Measurements from ENCODE around the gene BCL7C. TPM values are rescaled to one million over a fixed set of nuclear protein-coding genes. Genes with fewer than 3 reads are reported as not detected.

BCL7C gene
- total and polyA plus RNA-seq, 2 of the 13 experiments (the other 11 are each of a cell fraction or from before 2014, with no cell fraction given) = 17.7 to 33.8 TPM

GRCh38 chr16:30921459-30921747, 27.5 kb upstream of the BCL7C start (continued):
- TF ChIP-seq CREBL2 (CRISPR knock-in tag; IDR thresholded peaks at IDR 0.05; ENCODE audit: borderline replicate concordance) (no peak), HBP1 (CRISPR knock-in tag; IDR thresholded peaks at IDR 0.05; ENCODE audit: low read depth) (no peak), E2F5 (CRISPR knock-in tag; conservative IDR thresholded peaks at IDR 0.05) (no peak), GMEB2 (CRISPR knock-in tag; IDR thresholded peaks at IDR 0.05; ENCODE audit: low read depth) (no peak), HHEX (CRISPR knock-in tag; IDR thresholded peaks at IDR 0.05) (no peak)

- no TSS peak for BruUV-seq (replicated peaks)
- peaks cover 0 to under 1% of the 10 kb centered on the region in 2 experiments; a peak in 1 of 5 replicates for H3K36me3 ChIP-seq (replicated peaks in 1 of 2; ENCODE audit: control insufficient read depth in 1 of 2, insufficient read depth in 2 of 2, low read length in 2 of 2)
- POLR2A ChIA-PET = no interaction called here
- no peak overlapping the region for H3K27ac ChIP-seq (ENCODE audit: extremely low read length, insufficient read depth, low read length)
- CTCF ChIA-PET (ENCODE audit: low intra/inter-chr PET ratio, low total read pairs) = interaction anchor here (0.8 to 2.8 kb wide), 2 partner anchors 76 to 107 kb away, joined by 3 to 19 read pairs; no protein-coding TSS in a partner anchor
- FAIRE-seq (no peak), ATAC-seq (no peak), DNase-seq (ENCODE audit: low spot score) (no peak)
- H3K4me1 ChIP-seq (ENCODE audit: insufficient read depth, low read length) = peaks cover 19% of the 10 kb centered on the region
- no peak overlapping the region for H2AFZ ChIP-seq (ENCODE audit: low read length)
- H3K79me2 ChIP-seq (ENCODE audit: insufficient read depth, low read length) = no peaks in the 10 kb centered on the region
- in situ Hi-C loops (cut with HindIII; ENCODE audit: extremely low pct_ligation_motif_present, low pct_unique_long_range_greater_than_20kb) = loop anchor here (5.0 kb wide), 1 partner anchor 79 kb away; no protein-coding TSS in a partner anchor
- H3K9ac ChIP-seq (ENCODE audit: insufficient read depth, low read depth, low read length) = no peak overlapping the region
- no peaks in the 10 kb centered on the region; the same call in 1 of the 2 replicates for H4K20me1 ChIP-seq (ENCODE audit: insufficient read depth, low read length)
- H3K4me2 ChIP-seq (ENCODE audit: low read depth, low read length) = no peak overlapping the region
- H3K9me3 ChIP-seq (ENCODE audit: low read length) = no peaks in the 10 kb centered on the region
- WGBS (ENCODE audit: low lambda C conversion rate) = 88% methylated on average over 2 of the region's 2 CpGs
- H3K27me3 ChIP-seq (ENCODE audit: control insufficient read depth in 1 of 2, insufficient read depth in 2 of 2, low read length in 2 of 2) = no peaks in the 10 kb centered on the region; a peak in 1 of 5 replicates
- no peak overlapping the region for H3K4me3 ChIP-seq (replicated peaks in 1 of 3; ENCODE audit: insufficient read depth in 1 of 3, low read depth in 2 of 3, low read length in 3 of 3)
- intact Hi-C loops (cut with micrococcal nuclease; ENCODE audit: unreplicated experiment) = loop anchor here (1.0 to 10.0 kb wide), 2 partner anchors 77 to 226 kb away; partner anchors contain the start of gene SRCAP
- TF ChIP-seq ZNF766 (CRISPR knock-in tag; IDR thresholded peaks at IDR 0.05; ENCODE audit: borderline replicate concordance) (no peak), ZNF318 (CRISPR knock-in tag; IDR thresholded peaks at IDR 0.05) (no peak), ZNF674 (CRISPR knock-in tag; IDR thresholded peaks at IDR 0.05; ENCODE audit: low read depth) (no peak), ZNF20 (CRISPR knock-in tag; IDR thresholded peaks at IDR 0.05) (no peak), ZNF644 (CRISPR knock-in tag; IDR thresholded peaks at IDR 0.05; ENCODE audit: low read depth) (no peak), ZNF614 (CRISPR knock-in tag; IDR thresholded peaks at IDR 0.05; ENCODE audit: borderline replicate concordance) (no peak)
Measured at GRCh38 chr16:30920891-30921290, 27.0 kb upstream of the BCL7C start.

Measured in HepG2 (cell line).